ENCODE measurements around the gene KRT17. TPM values are rescaled to one million over a fixed set of nuclear protein-coding genes. Genes with fewer than 3 reads are reported as not detected.
"Not testable (repeated sequence)": the region's sequence is repeated elsewhere in the genome, so short reads cannot be mapped to it uniquely, and the experiment has no call there.

KRT17 gene
- total RNA-seq, 2 donors from 2014 or later, result 0.70 TPM; not detected in 1

DNA sequence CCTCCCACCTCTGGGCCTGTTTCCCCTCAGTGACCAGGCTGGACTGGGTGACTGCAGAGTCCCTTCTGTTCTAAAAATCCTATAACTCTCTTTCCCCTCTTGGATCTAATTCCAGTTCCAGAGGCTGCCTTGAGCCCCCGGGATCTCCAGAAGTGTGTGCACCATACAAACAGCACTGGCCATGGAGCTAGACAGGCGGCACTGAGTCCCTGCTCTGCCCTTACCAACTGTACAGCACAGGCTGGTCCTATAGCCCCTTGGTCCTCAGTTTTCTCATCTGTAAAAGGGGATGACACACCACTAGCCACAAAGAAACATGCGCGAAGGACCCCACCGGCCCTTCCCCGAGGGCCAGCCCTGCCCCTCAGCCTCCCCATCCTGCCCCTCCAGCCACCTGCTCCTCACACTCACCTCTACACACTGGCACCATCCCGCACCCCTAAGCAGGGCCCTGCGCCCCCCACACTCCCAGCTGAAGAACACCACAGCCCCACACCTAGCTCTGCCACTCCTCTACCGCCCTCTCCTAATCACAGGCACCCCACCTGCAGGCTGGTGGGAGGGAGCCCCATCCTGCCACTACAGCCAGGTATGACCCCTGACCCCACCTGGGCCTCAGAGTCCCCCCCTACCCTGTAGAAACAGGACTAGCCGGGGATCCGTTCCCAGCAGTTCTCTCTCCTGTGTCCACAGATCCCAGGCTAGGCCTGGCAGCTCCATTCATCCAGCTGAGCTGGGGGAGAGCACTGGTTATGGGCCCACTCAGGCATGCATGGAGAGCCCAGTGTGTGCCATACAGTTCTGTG lies 10.9 kb downstream of the KRT17 start:
- intact Hi-C loops (cut with DNase I, micrococcal nuclease), result no loop called here
- ATAC-seq (no peak), DNase-seq (no peak)

DNA sequence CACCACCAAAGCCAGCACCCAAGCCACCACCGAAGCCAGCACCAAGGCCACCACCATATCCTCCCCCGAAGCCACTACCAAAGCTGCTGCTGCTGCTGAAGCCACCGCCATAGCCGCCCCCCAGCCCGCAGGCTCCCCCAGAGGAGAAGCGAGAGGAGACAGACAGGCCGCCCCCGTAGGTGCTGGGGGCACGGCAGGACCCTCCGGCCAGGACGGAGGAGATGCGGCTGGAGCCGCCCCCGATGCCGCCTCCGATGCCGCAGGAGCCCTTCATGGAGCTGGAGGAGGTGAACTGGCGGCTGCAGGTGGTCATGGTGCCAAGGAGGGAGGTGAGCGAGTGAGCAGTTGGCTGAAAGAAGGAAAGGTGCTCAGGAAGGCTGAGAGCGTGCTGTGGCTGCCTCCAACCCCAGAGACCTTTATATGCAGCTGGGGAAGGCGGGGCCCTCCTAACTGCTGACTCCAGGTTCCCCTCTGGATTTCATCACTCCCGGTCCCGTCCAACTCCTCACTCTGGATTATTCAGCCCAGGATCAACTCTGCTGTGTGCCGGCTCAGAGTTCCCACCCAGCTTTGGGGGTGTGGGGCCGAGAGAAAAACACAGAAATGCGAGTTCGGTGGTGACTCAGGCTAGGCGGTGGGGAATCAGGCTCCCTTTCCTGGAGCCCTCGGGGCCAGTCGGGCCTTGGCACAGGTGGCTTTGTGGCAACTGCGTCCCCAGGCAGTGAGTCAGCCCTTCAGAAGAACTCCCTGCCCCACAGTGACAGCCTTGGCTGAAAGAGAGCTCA lies 11.8 kb downstream of the KRT17 start, which contains the start of gene KRT16:
Gene KRT16 (minus strand): TSS at position 392 of the 785 bp plus-strand sequence. CDS start 79 bp downstream, at position 313.
- ATAC-seq; DNase-seq; intact Hi-C loops (cut with DNase I, micrococcal nuclease): not testable (repeated sequence)

DNA sequence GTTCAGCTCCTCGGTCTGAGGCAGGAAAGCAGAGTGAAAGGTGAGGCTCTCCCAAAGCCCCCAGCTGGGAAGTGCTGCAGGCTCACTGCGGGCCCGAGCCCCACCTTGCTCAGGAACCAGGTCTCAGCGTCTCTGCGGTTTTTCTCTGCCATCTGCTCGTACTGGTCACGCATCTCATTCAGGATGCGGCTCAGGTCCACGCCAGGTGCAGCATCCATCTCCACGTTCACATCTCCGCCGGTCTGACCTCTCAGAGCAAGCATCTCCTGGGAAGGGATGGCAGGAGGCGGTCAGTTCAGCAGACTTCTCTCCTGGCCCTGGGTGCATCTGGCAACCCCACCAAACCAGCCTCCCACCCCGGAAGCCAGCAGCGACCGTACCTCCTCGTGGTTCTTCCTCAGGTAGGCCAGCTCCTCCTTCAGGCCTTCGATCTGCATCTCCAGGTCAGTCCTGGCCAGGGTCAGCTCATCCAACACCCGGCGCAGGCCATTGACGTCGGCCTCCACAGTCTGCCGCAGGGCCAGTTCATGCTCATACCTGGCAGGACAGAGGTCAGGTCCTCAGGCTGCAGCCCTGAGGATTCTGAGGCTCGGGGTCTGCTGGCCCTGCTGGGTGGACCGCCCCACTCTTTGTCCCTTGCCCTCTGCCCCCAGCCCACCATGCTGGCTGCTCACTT lies 13.3 kb downstream of the KRT17 start:
- no peak for DNase-seq
- intact Hi-C loops (cut with DNase I, micrococcal nuclease), result no loop called here
- no peak for ATAC-seq

DNA sequence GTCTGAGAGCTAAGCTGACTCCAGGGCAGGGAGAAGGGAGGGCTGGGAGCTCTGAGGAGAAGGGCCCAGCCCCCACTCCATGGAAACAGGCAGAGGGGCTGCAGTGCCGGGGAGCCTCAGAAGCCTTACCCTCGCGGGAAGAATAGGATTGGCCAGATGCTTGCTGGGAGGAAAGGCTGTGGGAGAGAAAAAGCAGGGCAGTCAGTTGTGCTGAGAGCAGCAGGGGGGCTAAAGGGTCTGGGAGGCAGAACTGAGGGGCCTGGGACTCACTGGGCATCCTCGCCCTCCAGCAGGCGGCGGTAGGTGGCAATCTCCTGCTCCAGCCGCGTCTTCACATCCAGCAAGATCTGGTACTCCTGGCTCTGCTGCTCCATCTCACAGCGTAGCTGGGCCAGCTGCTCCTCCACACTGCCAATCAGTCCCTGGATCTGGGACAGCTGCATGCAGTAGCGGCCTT lies 14.3 kb downstream of the KRT17 start:
- DNase-seq, result peak in 1 of 2 donors; percentile 23
- ATAC-seq; intact Hi-C loops (cut with DNase I, micrococcal nuclease): not testable (repeated sequence)

DNA sequence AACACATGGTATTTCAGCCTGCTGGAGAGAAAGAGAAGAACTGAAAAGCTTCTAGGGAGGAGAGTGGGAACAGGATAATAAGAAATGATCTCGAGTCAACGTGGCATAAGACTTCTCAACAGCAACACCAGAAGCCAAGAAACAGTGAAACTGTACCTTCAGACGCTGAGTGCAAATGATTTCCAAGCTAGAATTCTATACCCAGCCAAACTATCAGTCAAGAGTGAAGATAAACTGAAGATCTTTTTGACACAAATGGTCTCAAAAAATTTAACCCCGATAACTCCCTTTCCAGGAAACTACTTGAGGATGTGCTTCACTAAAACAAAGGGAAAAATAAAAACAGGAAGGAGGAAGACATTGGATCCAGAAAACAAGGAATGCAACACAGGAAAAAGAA lies 17.4 kb downstream of the KRT17 start:
- intact Hi-C loops (cut with DNase I, micrococcal nuclease); DNase-seq; ATAC-seq: not testable (repeated sequence)

DNA sequence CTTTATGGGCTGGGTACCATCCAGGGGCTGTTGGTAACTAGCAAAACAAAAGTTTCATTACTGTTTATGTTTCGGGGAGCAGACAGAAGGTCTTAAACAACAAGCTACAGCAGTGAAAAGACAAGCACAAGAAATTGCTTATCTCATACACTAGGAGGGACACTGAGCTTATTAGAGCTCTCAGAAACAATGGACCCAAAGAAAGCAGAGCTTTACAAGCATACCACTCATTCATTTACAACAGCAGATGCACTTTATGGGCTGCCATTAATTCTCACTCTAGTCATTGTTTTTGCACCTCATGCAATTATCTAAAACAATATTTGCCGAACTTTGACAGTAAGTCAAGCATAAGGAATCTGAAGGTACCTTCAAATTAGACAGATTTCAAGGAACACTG lies 21.9 kb downstream of the KRT17 start:
- ATAC-seq (no peak), DNase-seq (no peak)
- intact Hi-C loops (cut with DNase I, micrococcal nuclease), result no loop called here

DNA sequence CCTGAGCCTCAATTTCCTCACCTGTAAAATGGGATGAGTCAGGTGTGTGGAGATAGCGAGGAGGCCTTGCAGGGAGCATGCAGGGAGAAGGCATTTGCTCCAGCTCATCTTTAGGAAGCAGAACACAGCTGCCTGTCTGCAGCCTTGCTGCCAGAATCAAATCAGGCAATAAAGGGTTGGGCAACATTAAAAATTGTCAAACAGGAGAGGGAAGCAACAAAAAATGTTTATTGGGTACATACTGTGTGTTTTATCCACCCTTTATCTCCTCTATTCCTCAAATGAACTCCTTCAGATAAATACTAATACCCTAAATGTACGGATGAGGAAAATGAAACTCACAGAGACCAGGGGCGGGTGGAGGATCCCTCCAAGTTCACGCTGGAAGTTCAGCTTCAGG lies 24.1 kb downstream of the KRT17 start:
- no peak for ATAC-seq
- DNase-seq, result no peak
- intact Hi-C loops (cut with DNase I, micrococcal nuclease), result no loop called here

DNA sequence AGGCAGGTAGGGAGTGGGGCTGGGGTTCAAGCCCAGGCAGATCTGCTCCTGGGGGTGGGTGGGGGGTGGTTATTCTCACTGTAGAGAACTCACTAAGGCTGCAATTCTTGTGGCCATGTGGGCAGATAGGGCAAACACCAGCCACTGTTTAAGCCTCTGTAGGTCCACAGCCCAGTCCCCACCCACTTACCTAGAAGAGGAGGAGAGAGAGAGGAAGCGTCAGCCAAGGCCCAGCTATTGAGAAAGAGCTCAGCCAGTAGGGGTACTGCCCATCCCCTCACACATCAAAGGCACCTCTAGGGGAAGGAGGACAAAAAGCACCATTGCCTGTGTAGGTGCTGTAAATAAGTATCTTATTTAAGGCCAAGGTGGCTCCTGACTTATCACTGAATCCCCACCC lies 24.7 kb downstream of the KRT17 start:
- DNase-seq (no peak), ATAC-seq (no peak)
- intact Hi-C loops (cut with DNase I, micrococcal nuclease), result no loop called here

DNA sequence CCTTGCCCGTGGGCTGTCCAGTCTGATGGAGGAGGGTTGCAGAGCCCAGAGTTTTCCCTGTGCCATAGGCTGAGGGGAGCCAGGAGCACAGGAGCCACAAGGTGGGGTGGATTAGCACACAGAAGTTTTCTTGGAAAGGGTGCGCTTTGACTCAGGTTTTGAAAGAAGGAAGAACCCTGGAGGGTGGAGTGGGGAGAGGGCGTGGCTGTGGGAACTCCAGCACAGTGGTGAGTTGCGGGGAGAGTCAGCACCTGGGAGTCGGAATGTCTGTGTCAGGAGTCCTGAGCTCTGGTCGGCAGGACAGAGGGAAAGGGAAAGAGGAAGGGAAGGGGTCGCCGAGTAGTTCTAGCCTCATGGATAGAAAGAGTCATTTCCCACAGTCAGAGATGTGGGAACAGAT lies 28.8 kb downstream of the KRT17 start:
- intact Hi-C loops (cut with DNase I, micrococcal nuclease), result no loop called here
- no peak for DNase-seq
- ATAC-seq, result no peak

DNA sequence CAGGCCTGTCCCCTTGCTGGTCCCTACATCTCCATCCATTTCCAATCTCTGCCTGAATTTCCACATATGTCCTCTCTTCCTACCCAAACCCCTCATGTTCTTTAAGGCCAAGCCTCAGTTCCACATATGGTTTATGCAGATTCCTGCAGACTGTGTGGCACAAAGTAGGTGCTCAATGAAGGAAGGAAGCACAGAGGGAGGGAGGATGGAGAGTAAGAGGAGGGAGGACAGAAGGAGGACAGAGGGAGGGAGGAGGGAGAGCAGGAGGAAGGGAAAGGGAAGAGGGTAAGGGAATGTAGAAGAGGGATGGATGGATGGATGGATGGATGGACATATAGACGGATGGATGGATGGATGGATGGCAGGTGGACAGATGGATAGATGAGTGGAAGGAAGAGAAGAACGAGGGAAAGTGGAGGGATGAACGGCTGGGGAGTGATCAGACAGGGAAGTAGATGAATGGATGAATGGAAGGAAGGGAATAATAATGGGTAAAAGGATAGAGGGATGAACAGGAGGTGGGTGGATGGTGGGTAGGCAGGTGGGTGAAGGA lies 29.9 kb downstream of the KRT17 start:
- intact Hi-C loops (cut with DNase I, micrococcal nuclease), result no loop called here
- no peak for DNase-seq
- ATAC-seq, result no peak

DNA sequence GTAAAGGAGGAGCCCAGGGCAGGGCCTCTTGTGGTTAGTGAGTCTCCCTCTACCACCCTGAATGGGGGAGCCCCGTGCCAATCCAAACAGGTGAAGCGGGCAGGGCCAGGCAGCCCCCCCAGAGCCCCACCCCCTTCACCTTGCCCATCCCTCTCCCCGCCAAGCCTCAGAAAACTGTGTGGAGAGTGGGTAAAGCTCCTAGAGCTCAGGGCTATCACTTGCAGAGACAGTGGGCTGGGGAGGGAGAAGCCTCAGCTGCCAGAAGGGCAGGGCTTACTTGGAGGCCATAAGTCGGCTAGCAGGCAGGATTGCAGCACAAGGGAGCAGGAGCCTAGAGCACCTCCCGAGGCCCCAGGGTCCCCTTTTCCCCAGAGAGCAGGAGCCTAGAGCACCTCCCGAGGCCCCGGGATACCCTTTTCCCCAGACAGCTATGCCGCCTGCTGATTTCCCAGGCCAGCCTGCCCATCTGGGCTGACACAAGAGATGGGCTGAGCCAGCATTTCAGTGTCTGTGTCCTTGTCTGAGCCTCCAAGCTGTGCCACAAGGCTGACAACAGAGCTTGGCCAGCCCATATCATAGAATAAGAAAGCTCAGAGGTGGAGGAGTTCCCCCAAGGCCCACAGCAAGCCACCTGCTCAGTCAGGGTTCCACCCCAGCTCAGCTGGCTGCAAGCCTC lies 30.9 kb downstream of the KRT17 start:
- intact Hi-C loops (cut with DNase I, micrococcal nuclease), result no loop called here
- DNase-seq, result no peak

DNA sequence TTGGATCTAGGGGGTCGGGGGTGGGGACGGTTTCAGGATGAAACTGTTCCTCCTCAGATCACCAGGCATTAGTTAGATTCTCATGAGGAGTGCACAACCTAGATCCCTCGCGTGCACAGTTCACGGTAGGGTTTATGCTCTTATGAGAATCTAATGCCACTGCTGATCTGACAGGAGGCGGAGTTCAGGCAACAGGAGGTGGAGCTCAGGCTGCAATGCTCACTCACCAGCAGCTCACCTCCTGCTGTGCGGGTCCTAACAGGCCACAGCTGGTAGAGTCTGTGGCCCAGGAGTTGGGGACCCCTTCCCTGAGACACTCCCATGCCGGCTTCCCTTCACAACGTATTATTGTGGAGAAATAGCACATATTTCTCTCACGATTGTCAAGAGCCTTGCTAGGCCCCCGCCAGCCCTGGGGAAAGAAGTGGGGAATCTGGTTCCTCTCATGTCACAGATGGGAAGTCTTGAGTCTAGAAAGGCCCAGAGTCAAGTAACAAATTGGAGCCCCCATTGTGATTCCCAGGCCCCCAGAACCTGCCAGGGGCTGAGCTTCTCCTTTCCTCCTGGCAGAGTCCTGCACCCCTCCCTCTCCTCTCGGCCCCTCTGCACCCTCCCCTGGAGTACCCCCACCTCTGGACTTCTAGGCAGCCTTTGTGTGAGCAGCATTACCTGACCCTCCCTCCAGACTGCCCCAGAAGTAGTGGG lies 31.6 kb downstream of the KRT17 start:
- DNase-seq, result no peak
- no peak for ATAC-seq
- intact Hi-C loops (cut with DNase I, micrococcal nuclease), result no loop called here

More for the DNA sequence above, 30.9 kb downstream of the KRT17 start:
- no peak for ATAC-seq

DNA sequence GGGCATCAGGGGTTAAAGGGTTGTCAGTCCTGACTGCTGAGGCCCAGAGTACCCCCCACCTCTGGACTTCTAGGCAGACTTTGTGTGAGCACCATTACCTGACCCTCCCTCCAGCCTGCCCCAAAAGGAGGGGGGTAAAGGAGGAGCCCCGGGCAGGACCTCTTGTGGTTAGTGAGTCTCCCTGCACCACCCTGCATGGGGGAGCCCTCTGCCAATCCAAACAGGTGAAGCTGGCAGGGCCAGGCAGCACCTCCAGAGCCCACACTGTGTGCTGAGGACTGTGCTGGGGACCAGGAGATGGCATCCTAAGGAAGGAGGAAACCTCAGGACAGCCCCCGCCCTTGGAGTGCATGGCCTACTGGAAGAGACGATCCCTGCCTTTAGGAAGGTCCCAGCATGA lies 35.1 kb downstream of the KRT17 start:
- no peak for DNase-seq

DNA sequence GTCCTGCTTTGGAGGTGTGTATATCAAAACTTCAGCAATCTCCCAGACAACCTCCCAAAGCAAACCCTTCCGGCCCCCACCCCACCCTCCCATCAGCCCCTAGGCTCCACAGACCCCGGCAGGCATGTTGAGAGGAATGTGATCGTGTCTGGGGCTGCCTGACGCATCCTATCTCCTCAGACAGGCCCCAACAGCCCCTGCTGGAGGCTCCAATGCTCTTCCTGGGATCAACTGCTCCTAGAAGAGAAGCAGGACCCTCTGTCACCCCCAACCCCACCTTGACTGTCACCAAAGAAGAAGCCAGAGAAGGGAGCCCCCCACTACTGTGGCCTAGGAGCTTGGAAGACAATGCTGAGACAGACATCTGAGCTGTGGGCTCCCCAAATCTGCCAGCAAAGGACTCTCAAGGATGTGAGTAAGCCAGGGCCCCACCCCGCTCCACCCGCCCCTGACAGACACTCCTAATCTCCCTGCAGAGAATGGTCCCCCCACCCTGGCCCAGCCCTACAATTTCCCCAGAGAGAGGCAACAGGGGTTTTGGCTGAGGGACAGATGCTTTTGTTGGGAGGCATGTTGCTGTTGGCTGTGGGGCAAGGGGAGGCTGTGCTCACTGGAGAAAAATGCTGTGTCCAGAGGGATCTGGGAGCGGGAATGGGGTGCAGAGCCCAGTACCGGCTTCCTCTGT lies 36.1 kb downstream of the KRT17 start:
- intact Hi-C loops (cut with DNase I, micrococcal nuclease), result no loop called here
- DNase-seq (no peak), ATAC-seq (no peak)

More for the DNA sequence above, 35.1 kb downstream of the KRT17 start:
- intact Hi-C loops (cut with DNase I, micrococcal nuclease), result no loop called here
- no peak for ATAC-seq

DNA sequence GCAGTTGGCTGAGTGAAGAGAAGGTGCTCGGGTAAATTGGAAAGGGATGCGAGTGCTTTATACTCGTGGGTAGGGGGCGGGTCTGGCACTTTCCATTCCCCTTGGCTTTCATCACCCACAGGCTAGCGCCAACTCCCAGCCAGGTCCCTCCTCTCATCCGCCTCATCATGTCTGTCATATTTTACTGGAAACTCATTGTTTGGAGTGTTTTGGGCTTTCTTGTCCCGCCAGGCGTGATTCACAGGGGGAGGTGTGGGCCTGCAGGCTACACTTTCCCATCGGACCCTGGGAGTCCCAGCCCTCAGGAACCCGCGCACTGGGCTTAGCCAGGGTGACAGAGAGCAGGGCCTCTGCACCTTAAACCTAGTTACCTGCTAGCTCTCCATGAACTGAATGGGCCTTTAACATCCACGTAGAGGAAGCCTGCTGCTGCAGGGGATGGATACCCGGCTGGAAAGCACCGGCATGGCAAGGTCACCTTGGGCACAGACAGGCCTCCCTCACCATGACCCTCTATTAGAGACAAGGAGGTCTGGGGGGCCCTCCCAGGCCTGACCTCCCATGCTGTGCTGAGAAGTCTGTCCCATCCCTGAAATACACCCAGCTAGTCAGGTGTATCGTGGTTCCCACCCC lies 37.4 kb downstream of the KRT17 start, which contains the start of gene KRT14:
Gene KRT14 (minus strand): TSS at position 33 of the 633 bp plus-strand sequence. CDS start 61 bp downstream, outside the sequence.
- no peak for ATAC-seq

DNA sequence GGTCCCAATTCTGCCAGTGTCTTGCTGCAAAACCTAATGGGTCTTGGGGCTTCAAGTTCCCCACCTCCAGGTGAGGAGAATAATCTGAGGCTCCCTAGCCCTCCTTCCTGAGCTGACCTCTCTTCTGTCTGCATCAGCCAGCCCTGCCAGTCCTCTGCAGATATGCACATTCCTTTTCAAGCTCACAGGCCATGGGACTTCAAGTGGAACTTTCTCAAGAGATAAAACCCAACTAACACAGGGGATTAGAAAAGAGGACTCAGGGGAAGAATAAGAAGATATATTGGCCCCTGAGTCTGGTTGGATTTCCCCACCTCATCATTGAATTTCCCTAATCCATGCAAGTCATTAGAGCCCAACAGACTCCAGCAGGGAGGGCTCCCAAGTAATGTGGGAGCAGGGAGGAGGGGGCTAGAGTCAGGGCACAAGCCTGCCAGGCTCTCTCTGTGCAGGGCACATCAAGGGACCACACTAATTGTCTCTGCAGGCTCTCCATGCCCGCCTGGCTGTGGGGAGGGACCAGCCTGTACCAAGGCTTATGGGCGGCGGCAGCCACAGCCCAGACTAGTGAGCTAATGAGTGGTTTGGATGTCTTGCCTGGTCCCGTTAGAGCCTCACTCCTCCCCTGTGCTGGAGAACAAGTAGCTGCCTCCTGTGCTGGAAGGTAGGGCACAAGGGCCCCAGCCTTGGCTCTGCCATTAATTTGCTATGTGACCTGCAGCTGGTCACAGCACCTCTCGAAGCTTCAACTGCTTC lies 38.9 kb downstream of the KRT17 start:
- ATAC-seq, result no peak
- intact Hi-C loops (cut with DNase I, micrococcal nuclease), result no loop called here
- no peak for DNase-seq

More for the DNA sequence above, 37.4 kb downstream of the KRT17 start, which contains the start of gene KRT14:
- DNase-seq, result no peak
- intact Hi-C loops (cut with DNase I, micrococcal nuclease), result no loop called here
